ENCODE data around the gene RIMS3. TPM values are rescaled to one million over a fixed set of nuclear protein-coding genes. Genes with fewer than 3 reads are reported as not detected.

The RIMS3 gene
- total RNA-seq, 1 donor from 2014 or later, result 4.3 TPM

- peak overlapping the region; percentile 93 for H3K4me3 Mint-ChIP-seq (ENCODE audit: unreplicated experiment)
- peak overlapping the region; percentile 85 for H3K27ac ChIP-seq (ENCODE audit: low read depth, low read length)
- peak overlapping the region; percentile 88 for H3K4me2 ChIP-seq (ENCODE audit: low read length)
- H3K9me3 ChIP-seq (ENCODE audit: insufficient read depth, low read depth, low read length), result no peaks in the 10 kb centered on the region
- H3K4me1 Mint-ChIP-seq (ENCODE audit: low read depth, unreplicated experiment), result peaks cover 31% of the 10 kb centered on the region
- H3K27me3 ChIP-seq (ENCODE audit: insufficient read depth, low read length), result no peaks in the 10 kb centered on the region
- H3K9ac ChIP-seq (ENCODE audit: low read length), result peak overlapping the region; percentile 84
- H3K27me3 Mint-ChIP-seq (ENCODE audit: low read depth, unreplicated experiment), result no peaks in the 10 kb centered on the region
- FAIRE-seq (no peak), DNase-seq (ENCODE audit: low read depth) (peak; percentile 37)
- H3K4me3 ChIP-seq (ENCODE audit: insufficient read depth, low read depth, low read length), result peak overlapping the region; percentile 85
- H3K79me2 ChIP-seq (ENCODE audit: insufficient read depth, low read length), result peaks cover 91% of the 10 kb centered on the region
- peaks cover 3% of the 10 kb centered on the region for H4K20me1 ChIP-seq (ENCODE audit: insufficient read depth, low read length)
- H3K4me1 ChIP-seq (ENCODE audit: insufficient read depth, low read length), result peaks cover 17% of the 10 kb centered on the region
- H3K27ac Mint-ChIP-seq (ENCODE audit: unreplicated experiment), result peak overlapping the region; percentile 96
- H2AFZ ChIP-seq (ENCODE audit: low read depth, low read length), result no peak overlapping the region
- H3K9me3 Mint-ChIP-seq (ENCODE audit: unreplicated experiment), result no peaks in the 10 kb centered on the region
- no peaks in the 10 kb centered on the region for H3K36me3 ChIP-seq (ENCODE audit: insufficient read depth, low read length)
- TF ChIP-seq EZH2 (IDR thresholded peaks at IDR 0.05; ENCODE audit: insufficient read depth, low read length) (no peak), CTCF (IDR thresholded peaks at IDR 0.05; ENCODE audit: insufficient read depth, low read depth, low read length) (no peak)
- H3K36me3 Mint-ChIP-seq (ENCODE audit: low read depth, unreplicated experiment), result peaks cover 2% of the 10 kb centered on the region
These were observed 45.3 kb upstream of the RIMS3 start for GRCh38 chr1:40710581-40711315.

- Mint-ChIP-seq H3K36me3 (ENCODE audit: low read depth, unreplicated experiment) (peaks cover 2% of the 10 kb centered on the region), H3K9me3 (ENCODE audit: unreplicated experiment) (no peaks in the 10 kb centered on the region), H3K4me1 (ENCODE audit: low read depth, unreplicated experiment) (peaks cover 31% of the 10 kb centered on the region), H3K27ac (ENCODE audit: unreplicated experiment) (peak overlapping the region; percentile 66), H3K4me3 (ENCODE audit: unreplicated experiment) (peak overlapping the region; percentile 93), H3K27me3 (ENCODE audit: low read depth, unreplicated experiment) (no peaks in the 10 kb centered on the region)
- Histone ChIP-seq H2AFZ (ENCODE audit: low read depth, low read length) (peak overlapping the region; percentile 25), H3K4me3 (ENCODE audit: insufficient read depth, low read depth, low read length) (peak overlapping the region; percentile 85), H3K79me2 (ENCODE audit: insufficient read depth, low read length) (peaks cover 92% of the 10 kb centered on the region), H3K36me3 (ENCODE audit: insufficient read depth, low read length) (no peaks in the 10 kb centered on the region), H3K27me3 (ENCODE audit: insufficient read depth, low read length) (no peaks in the 10 kb centered on the region), H4K20me1 (ENCODE audit: insufficient read depth, low read length) (peaks cover 8% of the 10 kb centered on the region), H3K4me1 (ENCODE audit: insufficient read depth, low read length) (peaks cover 17% of the 10 kb centered on the region), H3K9me3 (ENCODE audit: insufficient read depth, low read depth, low read length) (no peaks in the 10 kb centered on the region), H3K9ac (ENCODE audit: low read length) (peak overlapping the region; percentile 84), H3K4me2 (ENCODE audit: low read length) (peak overlapping the region; percentile 88), H3K27ac (ENCODE audit: low read depth, low read length) (peak overlapping the region; percentile 77)
- DNase-seq (ENCODE audit: low read depth), result no peak
- TF ChIP-seq CTCF (IDR thresholded peaks at IDR 0.05; ENCODE audit: insufficient read depth, low read depth, low read length) (no peak), EZH2 (IDR thresholded peaks at IDR 0.05; ENCODE audit: insufficient read depth, low read length) (no peak)
- no peak for FAIRE-seq
These were observed 44.4 kb upstream of the RIMS3 start for GRCh38 chr1:40709802-40710278.
